Measurements from ENCODE around the gene NOL7. TPM values are rescaled to one million over a fixed set of nuclear protein-coding genes. Genes with fewer than 3 reads are reported as not detected.

Gene NOL7
- total RNA-seq, 4 donors from 2014 or later, result 63.5 to 87.1 (median 77.7) TPM

DNA sequence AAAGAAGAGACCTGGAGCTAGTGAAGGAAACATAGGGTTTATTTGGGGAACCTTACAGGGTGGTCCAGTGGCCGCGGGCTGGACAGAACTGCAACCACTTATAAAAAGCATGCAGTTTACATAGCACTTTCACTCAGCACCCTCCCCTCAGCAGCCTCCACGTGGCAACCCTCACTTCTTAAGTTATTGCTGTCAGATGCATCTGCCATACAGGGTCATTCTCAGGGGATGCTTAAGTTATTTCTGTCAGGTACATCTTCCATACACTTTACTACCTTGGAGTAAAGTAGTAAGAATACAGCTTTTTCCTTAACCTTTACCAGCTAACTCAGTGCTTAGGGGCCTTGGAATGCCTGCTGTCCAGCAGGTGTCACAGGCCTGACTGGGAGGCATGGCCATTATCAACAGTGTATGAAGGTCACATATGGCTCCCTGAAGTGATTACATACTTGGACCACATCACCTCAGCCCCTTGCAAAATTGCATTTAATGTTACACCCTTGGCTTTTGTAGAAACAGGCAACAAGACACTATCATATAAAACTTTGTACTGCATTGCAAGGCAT, 2.0 kb upstream of the NOL7 start:
- ATAC-seq (ENCODE audit: low FRiP score), result no peak
- DNase-seq (ENCODE audit: low spot score), result no peak
- TF ChIP-seq, protein P1, sequence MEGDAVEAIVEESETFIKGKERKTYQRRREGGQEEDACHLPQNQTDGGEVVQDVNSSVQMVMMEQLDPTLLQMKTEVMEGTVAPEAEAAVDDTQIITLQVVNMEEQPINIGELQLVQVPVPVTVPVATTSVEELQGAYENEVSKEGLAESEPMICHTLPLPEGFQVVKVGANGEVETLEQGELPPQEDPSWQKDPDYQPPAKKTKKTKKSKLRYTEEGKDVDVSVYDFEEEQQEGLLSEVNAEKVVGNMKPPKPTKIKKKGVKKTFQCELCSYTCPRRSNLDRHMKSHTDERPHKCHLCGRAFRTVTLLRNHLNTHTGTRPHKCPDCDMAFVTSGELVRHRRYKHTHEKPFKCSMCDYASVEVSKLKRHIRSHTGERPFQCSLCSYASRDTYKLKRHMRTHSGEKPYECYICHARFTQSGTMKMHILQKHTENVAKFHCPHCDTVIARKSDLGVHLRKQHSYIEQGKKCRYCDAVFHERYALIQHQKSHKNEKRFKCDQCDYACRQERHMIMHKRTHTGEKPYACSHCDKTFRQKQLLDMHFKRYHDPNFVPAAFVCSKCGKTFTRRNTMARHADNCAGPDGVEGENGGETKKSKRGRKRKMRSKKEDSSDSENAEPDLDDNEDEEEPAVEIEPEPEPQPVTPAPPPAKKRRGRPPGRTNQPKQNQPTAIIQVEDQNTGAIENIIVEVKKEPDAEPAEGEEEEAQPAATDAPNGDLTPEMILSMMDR (IDR thresholded peaks at IDR 0.05), result no peak

DNA sequence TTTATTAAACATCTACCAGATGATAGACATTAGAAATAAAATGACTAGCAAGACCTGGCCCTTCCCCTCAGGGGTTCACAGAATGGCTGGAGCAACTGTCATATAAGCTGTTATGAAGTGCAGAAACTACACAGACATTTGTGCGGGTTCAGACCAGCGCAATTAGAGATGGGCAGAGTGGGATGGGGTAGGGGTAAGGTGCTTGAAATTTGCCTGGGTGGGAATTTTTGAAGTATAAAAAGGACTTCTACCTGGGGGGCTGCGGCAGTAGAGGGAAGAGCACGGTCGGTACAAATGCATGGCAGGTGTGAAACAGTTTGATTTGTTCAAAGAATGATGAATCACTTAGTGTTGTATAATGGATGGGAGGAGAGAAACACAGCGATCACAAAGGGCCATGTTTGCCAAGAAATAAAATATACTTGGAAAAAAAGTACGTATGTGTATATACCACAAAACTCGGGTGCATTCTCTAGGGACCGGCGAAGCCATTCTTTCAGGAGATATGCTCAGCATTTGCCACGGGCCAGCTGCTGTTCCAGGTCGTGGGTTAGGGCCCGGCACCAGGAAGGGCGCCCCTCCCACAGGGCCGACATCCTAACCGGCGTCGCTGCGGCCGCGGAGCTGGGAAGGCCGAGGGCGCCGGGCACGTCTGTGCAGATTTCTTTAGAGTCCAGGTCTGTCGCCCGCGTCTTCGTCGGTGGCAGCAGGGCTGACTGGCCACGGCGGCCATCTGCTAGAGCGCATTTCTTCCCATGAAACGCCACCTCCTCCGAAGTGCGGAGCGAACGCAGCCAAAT, 809 bp upstream of the NOL7 start:
- DNase-seq (ENCODE audit: low spot score), result no peak

DNA sequence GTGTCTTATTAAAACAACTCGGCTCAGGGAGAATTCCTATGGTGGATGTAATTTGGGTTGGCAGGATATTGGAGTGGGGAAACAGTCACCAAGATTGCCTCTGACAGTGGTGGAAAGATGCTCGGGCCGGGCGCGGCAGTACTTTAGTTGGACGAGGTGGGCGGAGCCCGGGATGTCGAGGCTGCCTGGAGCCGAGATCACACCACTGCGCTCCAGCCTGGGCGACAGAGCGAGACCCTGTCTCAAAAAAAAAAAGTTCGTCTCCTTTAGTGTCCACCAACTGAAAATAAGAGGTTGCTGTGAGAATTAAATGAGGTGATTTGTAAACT, 621 bp downstream of the NOL7 start:
- ATAC-seq (ENCODE audit: low FRiP score) (peak; percentile 49), DNase-seq (ENCODE audit: low spot score) (no peak)
- TF ChIP-seq, protein P1 (IDR thresholded peaks at IDR 0.05), result no peak

More for the DNA sequence above, 809 bp upstream of the NOL7 start:
- TF ChIP-seq, protein P1 (IDR thresholded peaks at IDR 0.05), result no peak
- ATAC-seq (ENCODE audit: low FRiP score), result peak; percentile 60

GRCh38 chr6:13617066-13617465, 1.9 kb downstream of the NOL7 start:
- TF ChIP-seq, protein P1 (IDR thresholded peaks at IDR 0.05), result no peak
- ATAC-seq (ENCODE audit: low FRiP score) (no peak), DNase-seq (ENCODE audit: low spot score) (no peak)

GRCh38 chr6:13624871-13625288, 9.7 kb downstream of the NOL7 start:
- ATAC-seq (ENCODE audit: low FRiP score) (no peak), DNase-seq (ENCODE audit: low spot score) (no peak)
- TF ChIP-seq, protein P1 (IDR thresholded peaks at IDR 0.05), result no peak

- no peak for ATAC-seq (ENCODE audit: low FRiP score)
- TF ChIP-seq, protein P1 (IDR thresholded peaks at IDR 0.05), result no peak
Observed at GRCh38 chr6:13629459-13630116, 14.5 kb downstream of the NOL7 start.

More at GRCh38 chr6:13629459-13630116, 14.5 kb downstream of the NOL7 start:
- DNase-seq (ENCODE audit: low spot score), result no peak
